ENCODE results near the gene HSD17B7.

The HSD17B7 gene

GRCh38 chr1:162823231-162823630, 32.7 kb downstream of the HSD17B7 start:
- H2AFZ ChIP-seq (ENCODE audit: low read depth, low read length) = no peak overlapping the region
- H3K4me1 ChIP-seq (ENCODE audit: insufficient read depth, low read length) = peaks cover 6% of the 10 kb centered on the region
- H3K9me3 ChIP-seq (ENCODE audit: low read length) = no peaks in the 10 kb centered on the region
- no peaks in the 10 kb centered on the region for H3K36me3 ChIP-seq (ENCODE audit: insufficient read depth, low read length)
- no peak overlapping the region for H3K4me3 ChIP-seq (ENCODE audit: low read length)
- H3K27me3 ChIP-seq (ENCODE audit: insufficient read depth, low read length) = no peaks in the 10 kb centered on the region

DNA sequence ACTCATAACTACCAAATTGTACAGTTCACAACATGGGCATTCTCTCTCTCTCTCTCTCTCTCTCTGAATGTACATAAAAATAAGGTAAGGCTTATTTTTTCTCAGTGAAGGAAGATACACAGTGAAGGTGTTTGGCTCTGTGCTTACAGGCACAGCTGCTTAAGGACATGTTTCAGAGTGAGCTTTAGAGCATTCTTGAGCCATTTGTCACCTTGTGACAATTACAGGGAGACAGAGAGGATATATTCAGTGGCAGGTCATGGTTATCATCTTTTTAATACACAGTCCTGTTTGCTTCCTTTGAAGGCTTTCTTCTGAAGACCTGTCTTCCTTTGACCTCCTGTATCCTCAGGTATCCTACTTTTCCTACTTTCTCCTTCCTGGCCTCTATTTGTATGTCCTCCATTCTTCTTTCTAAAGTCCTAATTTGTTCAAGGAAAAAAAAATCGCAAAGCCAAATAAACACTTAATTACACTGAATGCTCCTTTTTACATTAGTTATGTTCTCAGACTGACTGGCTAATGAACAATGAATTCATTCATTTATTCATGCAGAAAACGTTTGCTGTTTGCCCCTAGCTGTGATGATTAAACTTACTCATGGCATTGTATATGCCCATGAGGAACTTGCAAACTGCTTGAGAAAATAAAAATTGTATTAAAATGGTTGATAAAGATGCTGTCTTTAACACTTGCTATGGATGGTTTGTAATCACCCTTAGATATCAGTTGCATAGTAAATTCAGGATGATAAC, 33.4 kb downstream of the HSD17B7 start:
- Histone ChIP-seq H3K9me3 (ENCODE audit: low read length) (no peaks in the 10 kb centered on the region), H3K27me3 (ENCODE audit: insufficient read depth, low read length) (no peaks in the 10 kb centered on the region)

GRCh38 chr1:162829268-162829667, 38.8 kb downstream of the HSD17B7 start:
- H3K4me1 ChIP-seq (ENCODE audit: insufficient read depth, low read length) = peaks cover 4% of the 10 kb centered on the region
- H2AFZ ChIP-seq (ENCODE audit: low read depth, low read length) = no peak overlapping the region
- H3K27me3 ChIP-seq (ENCODE audit: insufficient read depth, low read length) = no peaks in the 10 kb centered on the region
- no peaks in the 10 kb centered on the region for H3K9me3 ChIP-seq (ENCODE audit: low read length)
- no peaks in the 10 kb centered on the region for H3K36me3 ChIP-seq (ENCODE audit: insufficient read depth, low read length)
- no peak overlapping the region for H3K4me3 ChIP-seq (ENCODE audit: low read length)

More for the DNA sequence above, 33.4 kb downstream of the HSD17B7 start:
- no peak overlapping the region for H3K4me3 ChIP-seq (ENCODE audit: low read length)
- no peaks in the 10 kb centered on the region for H3K36me3 ChIP-seq (ENCODE audit: insufficient read depth, low read length)
- no peak overlapping the region for H2AFZ ChIP-seq (ENCODE audit: low read depth, low read length)
- peaks cover 9% of the 10 kb centered on the region for H3K4me1 ChIP-seq (ENCODE audit: insufficient read depth, low read length)

DNA sequence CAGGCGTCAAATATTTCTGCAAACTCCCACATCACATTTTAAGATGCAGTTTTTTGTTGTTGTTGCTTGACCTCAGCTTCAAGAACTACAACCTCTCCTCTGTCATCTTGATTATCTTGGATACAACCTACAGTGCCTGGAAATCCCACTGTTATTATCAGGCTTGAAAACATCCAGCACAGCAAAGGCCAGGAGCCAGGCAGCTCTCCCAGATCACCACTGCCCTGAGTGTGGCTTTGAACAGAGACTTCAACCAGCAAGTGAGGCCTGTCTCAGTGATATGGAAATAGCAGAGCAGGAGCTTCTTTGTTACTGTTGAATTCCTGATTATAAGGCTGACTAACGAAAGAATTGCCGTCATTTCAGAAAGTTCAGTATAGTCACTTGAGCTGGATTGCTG, 42.0 kb downstream of the HSD17B7 start:
- Histone ChIP-seq H3K9me3 (ENCODE audit: low read length) (no peaks in the 10 kb centered on the region), H3K4me1 (ENCODE audit: insufficient read depth, low read length) (peaks cover 4% of the 10 kb centered on the region), H2AFZ (ENCODE audit: low read depth, low read length) (no peak overlapping the region), H3K36me3 (ENCODE audit: insufficient read depth, low read length) (no peaks in the 10 kb centered on the region), H3K4me3 (ENCODE audit: low read length) (no peak overlapping the region), H3K27me3 (ENCODE audit: insufficient read depth, low read length) (no peaks in the 10 kb centered on the region)

- H3K4me1 ChIP-seq (ENCODE audit: insufficient read depth, low read length) = no peaks in the 10 kb centered on the region
- H3K4me3 ChIP-seq (ENCODE audit: low read length) = no peak overlapping the region
- H2AFZ ChIP-seq (ENCODE audit: low read depth, low read length) = no peak overlapping the region
- H3K36me3 ChIP-seq (ENCODE audit: insufficient read depth, low read length) = no peaks in the 10 kb centered on the region
- H3K27me3 ChIP-seq (ENCODE audit: insufficient read depth, low read length) = no peaks in the 10 kb centered on the region
- H3K9me3 ChIP-seq (ENCODE audit: low read length) = no peaks in the 10 kb centered on the region
Measured at GRCh38 chr1:162835157-162835899, 44.8 kb downstream of the HSD17B7 start.

GRCh38 chr1:162838863-162839262, 48.4 kb downstream of the HSD17B7 start:
- H3K27me3 ChIP-seq (ENCODE audit: insufficient read depth, low read length) = no peaks in the 10 kb centered on the region
- H3K4me1 ChIP-seq (ENCODE audit: insufficient read depth, low read length) = no peaks in the 10 kb centered on the region
- H3K36me3 ChIP-seq (ENCODE audit: insufficient read depth, low read length) = no peaks in the 10 kb centered on the region
- no peaks in the 10 kb centered on the region for H3K9me3 ChIP-seq (ENCODE audit: low read length)
- H3K4me3 ChIP-seq (ENCODE audit: low read length) = no peak overlapping the region
- H2AFZ ChIP-seq (ENCODE audit: low read depth, low read length) = no peak overlapping the region

- Histone ChIP-seq H3K27me3 (ENCODE audit: insufficient read depth, low read length) (no peaks in the 10 kb centered on the region), H3K36me3 (ENCODE audit: insufficient read depth, low read length) (no peaks in the 10 kb centered on the region), H3K4me1 (ENCODE audit: insufficient read depth, low read length) (no peaks in the 10 kb centered on the region), H3K4me3 (ENCODE audit: low read length) (no peak overlapping the region), H2AFZ (ENCODE audit: low read depth, low read length) (no peak overlapping the region), H3K9me3 (ENCODE audit: low read length) (no peaks in the 10 kb centered on the region)
Measured at GRCh38 chr1:162840250-162840839, 49.8 kb downstream of the HSD17B7 start.

- no peaks in the 10 kb centered on the region for H3K9me3 ChIP-seq (ENCODE audit: low read length)
- no peaks in the 10 kb centered on the region for H3K36me3 ChIP-seq (ENCODE audit: insufficient read depth, low read length)
- H3K4me3 ChIP-seq (ENCODE audit: low read length) = no peak overlapping the region
- no peaks in the 10 kb centered on the region for H3K27me3 ChIP-seq (ENCODE audit: insufficient read depth, low read length)
- H3K4me1 ChIP-seq (ENCODE audit: insufficient read depth, low read length) = no peaks in the 10 kb centered on the region
- H2AFZ ChIP-seq (ENCODE audit: low read depth, low read length) = no peak overlapping the region
Measured at GRCh38 chr1:162844153-162844552, 53.7 kb downstream of the HSD17B7 start.

DNA sequence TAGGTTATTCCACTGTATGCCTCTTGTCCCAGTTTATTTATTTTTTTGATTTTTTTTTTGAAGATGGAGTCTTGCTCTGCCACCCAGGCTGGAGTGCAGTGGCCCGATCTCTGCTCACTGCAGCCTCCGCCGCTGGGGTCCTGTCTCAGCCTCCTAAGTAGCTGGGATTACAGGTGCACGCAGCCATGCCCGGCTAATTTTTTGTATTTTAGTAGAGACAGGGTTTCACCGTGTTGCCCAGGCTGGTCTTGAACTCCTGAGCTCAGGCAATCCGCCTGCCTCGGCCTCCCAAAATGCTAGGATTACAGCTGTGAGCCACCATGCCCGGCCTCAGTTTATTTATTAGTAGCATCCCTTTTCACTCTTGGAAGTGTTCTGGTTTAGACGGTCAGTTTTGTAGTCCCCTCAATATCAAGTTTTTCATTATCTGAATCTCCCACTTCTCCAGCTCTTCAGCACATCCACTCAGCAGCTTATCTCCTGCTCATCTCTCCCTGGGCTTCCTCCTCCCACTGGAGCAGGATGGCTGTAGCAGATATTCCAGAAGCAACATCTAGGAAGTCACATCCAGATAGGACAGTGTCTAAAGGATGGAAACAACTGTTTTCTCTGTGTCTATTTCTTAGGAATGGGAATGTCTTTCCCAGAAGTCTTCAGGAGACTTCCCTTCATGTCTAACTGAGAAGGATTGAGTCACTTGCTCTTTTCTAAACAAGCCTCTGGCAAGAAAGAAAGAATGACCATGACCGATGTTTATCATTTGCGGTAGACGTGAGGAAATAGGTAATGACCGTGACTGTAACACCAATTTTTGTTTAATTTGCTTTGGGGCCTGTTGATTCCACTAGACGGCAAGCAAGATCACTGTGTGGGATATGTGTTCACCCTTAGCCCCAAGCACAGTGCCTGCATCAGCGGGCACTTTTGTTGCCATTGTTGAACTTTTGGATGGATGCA, 56.0 kb downstream of the HSD17B7 start:
- no peaks in the 10 kb centered on the region for H3K4me1 ChIP-seq (ENCODE audit: insufficient read depth, low read length)
- H2AFZ ChIP-seq (ENCODE audit: low read depth, low read length) = no peak overlapping the region
- H3K4me3 ChIP-seq (ENCODE audit: low read length) = no peak overlapping the region
- H3K36me3 ChIP-seq (ENCODE audit: insufficient read depth, low read length) = no peaks in the 10 kb centered on the region
- H3K9me3 ChIP-seq (ENCODE audit: low read length) = no peaks in the 10 kb centered on the region
- no peaks in the 10 kb centered on the region for H3K27me3 ChIP-seq (ENCODE audit: insufficient read depth, low read length)

DNA sequence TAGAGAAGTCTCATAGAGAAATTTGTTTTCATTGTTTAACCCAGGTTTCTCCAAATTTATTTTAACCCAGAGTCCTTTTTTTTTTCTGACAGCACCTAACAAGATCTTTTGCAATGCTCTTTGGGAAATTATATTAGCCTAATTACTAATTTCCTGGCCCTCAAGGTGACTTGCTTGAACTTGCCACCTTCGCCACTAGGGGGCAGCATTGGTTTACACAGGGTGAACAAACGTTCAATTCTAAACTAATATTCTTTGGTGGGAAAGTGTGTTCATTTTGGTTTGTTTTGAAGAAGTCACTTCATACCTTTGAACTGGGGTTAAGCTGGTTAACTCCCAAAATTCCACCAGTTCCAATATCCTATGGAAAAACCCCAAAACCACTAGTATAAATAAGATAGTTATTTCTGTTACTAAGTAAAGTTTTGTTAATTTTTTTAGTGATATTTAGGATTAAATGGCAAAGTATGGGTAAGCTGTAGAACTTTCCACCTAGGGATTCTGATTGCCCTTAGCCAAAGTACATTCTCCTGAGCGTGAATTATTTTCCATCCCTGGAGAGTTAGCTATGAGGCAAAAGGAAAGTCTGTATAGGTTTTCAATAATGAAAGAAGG, 57.4 kb downstream of the HSD17B7 start:
- Histone ChIP-seq H3K27me3 (ENCODE audit: insufficient read depth, low read length) (no peaks in the 10 kb centered on the region), H3K4me1 (ENCODE audit: insufficient read depth, low read length) (no peaks in the 10 kb centered on the region), H3K4me3 (ENCODE audit: low read length) (no peak overlapping the region)

GRCh38 chr1:162849711-162850110, 59.2 kb downstream of the HSD17B7 start:
- no peaks in the 10 kb centered on the region for H3K9me3 ChIP-seq (ENCODE audit: low read length)
- no peak overlapping the region for H3K4me3 ChIP-seq (ENCODE audit: low read length)
- H3K36me3 ChIP-seq (ENCODE audit: insufficient read depth, low read length) = no peaks in the 10 kb centered on the region
- no peak overlapping the region for H2AFZ ChIP-seq (ENCODE audit: low read depth, low read length)
- no peaks in the 10 kb centered on the region for H3K4me1 ChIP-seq (ENCODE audit: insufficient read depth, low read length)
- no peaks in the 10 kb centered on the region for H3K27me3 ChIP-seq (ENCODE audit: insufficient read depth, low read length)

More for the DNA sequence above, 57.4 kb downstream of the HSD17B7 start:
- Histone ChIP-seq H3K9me3 (ENCODE audit: low read length) (no peaks in the 10 kb centered on the region), H3K36me3 (ENCODE audit: insufficient read depth, low read length) (no peaks in the 10 kb centered on the region), H2AFZ (ENCODE audit: low read depth, low read length) (no peak overlapping the region)

- no peaks in the 10 kb centered on the region for H3K4me1 ChIP-seq (ENCODE audit: insufficient read depth, low read length)
- H3K27me3 ChIP-seq (ENCODE audit: insufficient read depth, low read length) = no peaks in the 10 kb centered on the region
- no peak overlapping the region for H3K4me3 ChIP-seq (ENCODE audit: low read length)
- no peak overlapping the region for H2AFZ ChIP-seq (ENCODE audit: low read depth, low read length)
- H3K36me3 ChIP-seq (ENCODE audit: insufficient read depth, low read length) = no peaks in the 10 kb centered on the region
- no peaks in the 10 kb centered on the region for H3K9me3 ChIP-seq (ENCODE audit: low read length)
Measured at GRCh38 chr1:162851341-162851740, 60.8 kb downstream of the HSD17B7 start.

Data from neuron (in vitro differentiated cells).